Osteocyte (in vitro differentiated cells): ENCODE measurements around the gene APOM. TPM values are rescaled to one million over a fixed set of nuclear protein-coding genes. Genes with fewer than 3 reads are reported as not detected.

Source experiments
- DNase-seq: peaks from one replicate; pipeline ENCODE4 v3.0.0; 2021; ENCODE audit warnings: mixed read lengths; ENCODE audit not compliant: unreplicated experiment; ENCODE audit errors: extremely low spot score
- H3K27ac Mint-ChIP-seq: one replicate; pipeline ENCODE4 v1.8.0; 2021; ENCODE audit warnings: mild to moderate bottlenecking, mixed read lengths; ENCODE audit not compliant: unreplicated experiment
- H3K27me3 Mint-ChIP-seq: one replicate; pipeline ENCODE4 v1.8.0; 2021; ENCODE audit warnings: mixed read lengths; ENCODE audit not compliant: unreplicated experiment
- H3K36me3 Mint-ChIP-seq: one replicate; pipeline ENCODE4 v1.8.0; 2021; ENCODE audit warnings: mixed read lengths; ENCODE audit not compliant: unreplicated experiment
- H3K4me1 Mint-ChIP-seq: one replicate; pipeline ENCODE4 v1.8.0; 2021; ENCODE audit warnings: mixed read lengths; ENCODE audit not compliant: unreplicated experiment
- H3K4me3 Mint-ChIP-seq: one replicate; pipeline ENCODE4 v1.8.0; 2021; ENCODE audit warnings: mild to moderate bottlenecking, moderate library complexity, mixed read lengths; ENCODE audit not compliant: unreplicated experiment
- H3K9me3 Mint-ChIP-seq: one replicate; pipeline ENCODE4 v1.8.0; 2021; ENCODE audit warnings: mixed read lengths; ENCODE audit not compliant: unreplicated experiment
- CTCF ChIP-seq: fragments of 200-600 bp; sonication (generic); IDR thresholded peaks from 2 replicates; pipeline ENCODE4 v1.5.0; 2021; ENCODE audit warnings: antibody characterized with exemption, mild to moderate bottlenecking, moderate library complexity
- microRNA-seq: library from miRNA; unstranded; fragments of <30 nt; microRNA quantifications from one replicate; pipeline ENCODE4 v1.1.0, GENCODE V29; 2020; ENCODE audit not compliant: unreplicated experiment
- total RNA-seq: library from RNA; stranded (reverse); gene quantifications from 2 replicates; pipeline ENCODE4 v1.2.1, GENCODE V29; 2021

Gene APOM
- total RNA-seq, 1 donor from 2014 or later, result 4.0 TPM

DNA sequence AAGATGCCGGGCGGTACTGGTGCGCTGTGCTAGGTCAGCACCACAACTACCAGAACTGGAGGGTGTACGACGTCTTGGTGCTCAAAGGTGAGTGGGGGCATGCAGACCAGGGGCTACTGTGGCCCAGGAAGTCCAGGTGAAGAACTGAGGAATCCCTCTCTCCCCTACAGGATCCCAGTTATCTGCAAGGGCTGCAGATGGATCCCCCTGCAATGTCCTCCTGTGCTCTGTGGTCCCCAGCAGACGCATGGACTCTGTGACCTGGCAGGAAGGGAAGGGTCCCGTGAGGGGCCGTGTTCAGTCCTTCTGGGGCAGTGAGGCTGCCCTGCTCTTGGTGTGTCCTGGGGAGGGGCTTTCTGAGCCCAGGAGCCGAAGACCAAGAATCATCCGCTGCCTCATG lies 52.0 kb downstream of the APOM start:
- H3K4me1 Mint-ChIP-seq, result peaks cover 5% of the 10 kb centered on the region
- H3K27me3 Mint-ChIP-seq, result peaks cover 4% of the 10 kb centered on the region
- no peaks in the 10 kb centered on the region for H3K36me3 Mint-ChIP-seq
- no peak overlapping the region for H3K27ac Mint-ChIP-seq
- no peak overlapping the region for H3K4me3 Mint-ChIP-seq
- no peak for DNase-seq
- no peaks in the 10 kb centered on the region for H3K9me3 Mint-ChIP-seq
- no peak for TF ChIP-seq CTCF

Small RNA genes within 50 kb of the gene (microRNA-seq; reads per million reads assigned to microRNA genes)
- gene MIR4646 (not detected), gene MIR6832 (not detected)

Other genes with a start within 250 kb of the APOM start
- gene MICB, start 157.7 kb upstream of the APOM start, total RNA-seq, result 12.1 and 13.8 TPM in 2 replicates
- gene MCCD1, start 126.9 kb upstream of the APOM start, total RNA-seq, result not detected in 2 replicates
- 315 and 331 TPM in 2 replicates for gene DDX39B, start 113.9 kb upstream of the APOM start, total RNA-seq
- 8.8 and 9.0 TPM in 2 replicates for gene ATP6V1G2, start 109.3 kb upstream of the APOM start, total RNA-seq
- gene NFKBIL1, start 108.3 kb upstream of the APOM start, total RNA-seq, result 28.7 and 33.2 TPM in 2 replicates
- not detected in 2 replicates for gene LTA, start 83.6 kb upstream of the APOM start, total RNA-seq
- gene TNF, start 80.3 kb upstream of the APOM start, total RNA-seq, result not detected in 2 replicates
- gene LTB, start 73.5 kb upstream of the APOM start, total RNA-seq, result not detected in 2 replicates
- not detected in 2 replicates for gene LST1, start 69.6 kb upstream of the APOM start, total RNA-seq
- not detected in 2 replicates for gene NCR3, start 62.9 kb upstream of the APOM start, total RNA-seq
- not detected in 2 replicates for gene AIF1, start 40.7 kb upstream of the APOM start, total RNA-seq
- gene PRRC2A, start 35.2 kb upstream of the APOM start, total RNA-seq, result 189 and 205 TPM in 2 replicates
- 382 and 386 TPM in 2 replicates for gene BAG6, start 3.2 kb upstream of the APOM start, total RNA-seq
- 21.5 and 23.0 TPM in 2 replicates for gene C6orf47, start 4.9 kb downstream of the APOM start, total RNA-seq
- 17.0 and 18.7 TPM in 2 replicates for gene GPANK1, start 9.1 kb downstream of the APOM start, total RNA-seq
- 142 and 163 TPM in 2 replicates for gene CSNK2B, start 10.2 kb downstream of the APOM start, total RNA-seq
- 14.0 and 17.6 TPM in 2 replicates for gene LY6G5B, start 14.1 kb downstream of the APOM start, total RNA-seq
- gene LY6G5C, start 25.2 kb downstream of the APOM start, total RNA-seq, result 3.9 and 5.0 TPM in 2 replicates
- gene ABHD16A, start 47.4 kb downstream of the APOM start, total RNA-seq, result 46.6 and 50.5 TPM in 2 replicates
- not detected in 2 replicates for gene LY6G6F, start 51.0 kb downstream of the APOM start, total RNA-seq
- not detected in 2 replicates for gene LY6G6D, start 59.5 kb downstream of the APOM start, total RNA-seq
- not detected in 2 replicates for gene LY6G6C, start 65.9 kb downstream of the APOM start, total RNA-seq
- not detected in 2 replicates for gene MPIG6B, start 67.5 kb downstream of the APOM start, total RNA-seq
- gene DDAH2, start 73.4 kb downstream of the APOM start, total RNA-seq, result 91.4 and 96.3 TPM in 2 replicates
- 230 and 242 TPM in 2 replicates for gene CLIC1, start 80.6 kb downstream of the APOM start, total RNA-seq
- 18.4 and 20.9 TPM in 2 replicates for gene MSH5, start 84.1 kb downstream of the APOM start, total RNA-seq
- gene SAPCD1, start 106.8 kb downstream of the APOM start, total RNA-seq, result 2.5 and 3.4 TPM in 2 replicates
- gene VWA7, start 121.4 kb downstream of the APOM start, total RNA-seq, result 0.50 and 0.94 TPM in 2 replicates
- gene VARS1, start 139.9 kb downstream of the APOM start, total RNA-seq, result 73.0 and 73.4 TPM in 2 replicates
- gene LSM2, start 151.1 kb downstream of the APOM start, total RNA-seq, result 50.6 and 54.3 TPM in 2 replicates
- gene HSPA1L, start 159.4 kb downstream of the APOM start, total RNA-seq, result 1.1 and 1.7 TPM in 2 replicates
- 19.7 and 24.8 TPM in 2 replicates for gene HSPA1A, start 159.6 kb downstream of the APOM start, total RNA-seq
- 65.5 and 65.8 TPM in 2 replicates for gene HSPA1B, start 171.8 kb downstream of the APOM start, total RNA-seq
- gene NEU1, start 206.9 kb downstream of the APOM start, total RNA-seq, result 74.8 and 83.6 TPM in 2 replicates
- not detected in 2 replicates for gene SLC44A4, start 223.1 kb downstream of the APOM start, total RNA-seq
- gene EHMT2, start 241.8 kb downstream of the APOM start, total RNA-seq, result 62.4 and 66.7 TPM in 2 replicates
- 8.3 and 8.8 TPM in 2 replicates for gene ZBTB12, start 246.2 kb downstream of the APOM start, total RNA-seq